ENCODE measurements around the gene CAB39L.

GRCh38 chr13:49343731-49344130 lies 100.1 kb downstream of the CAB39L start:
- no peak for TF ChIP-seq CTCF (CRISPR knock-in tag; IDR thresholded peaks at IDR 0.05)
- no peak for TF ChIP-seq SMC3 (IDR thresholded peaks at IDR 0.05; ENCODE audit: low read length)

Data from HepG2 (cell line).